NOMO-1 (cell line): ENCODE measurements around the gene AKT2.
A peak's percentile ranks its signal among the peaks of the same experiment; 100 is the strongest.

Source experiments
- DNase-seq, 2 experiments: peaks; one replicate each; lab custom pipeline; 2025; ENCODE audit not compliant: unreplicated experiment in 2 of 2; lab: John Stamatoyannopoulos, UW

The AKT2 gene

GRCh38 chr19:40302224-40303011, 17.3 kb upstream of the AKT2 start:
- DNase-seq, result no peak

GRCh38 chr19:40300668-40301067, 15.5 kb upstream of the AKT2 start:
- no peak for DNase-seq

- no peak for DNase-seq
Measured at GRCh38 chr19:40298026-40298425, 12.9 kb upstream of the AKT2 start.

- no peak for DNase-seq
Measured at GRCh38 chr19:40294560-40294959, 9.4 kb upstream of the AKT2 start.

GRCh38 chr19:40286971-40287421, 1.9 kb upstream of the AKT2 start:
- DNase-seq, result no peak

- DNase-seq, result no peak
Measured at GRCh38 chr19:40286235-40286970, 1.3 kb upstream of the AKT2 start.

GRCh38 chr19:40285353-40286234, 449 bp upstream of the AKT2 start:
- DNase-seq, result peak; percentile 100

- no peak for DNase-seq
Measured at GRCh38 chr19:40284251-40284500, 969 bp downstream of the AKT2 start.

- DNase-seq, result no peak
Measured at GRCh38 chr19:40283414-40284250, 1.5 kb downstream of the AKT2 start.

GRCh38 chr19:40282920-40283319, 2.2 kb downstream of the AKT2 start:
- no peak for DNase-seq

- no peak for DNase-seq
Measured at GRCh38 chr19:40282209-40282580, 3.0 kb downstream of the AKT2 start.

- no peak for DNase-seq
Measured at GRCh38 chr19:40281381-40282208, 3.5 kb downstream of the AKT2 start.

GRCh38 chr19:40280608-40281221, 4.4 kb downstream of the AKT2 start:
- DNase-seq, result no peak

GRCh38 chr19:40279761-40280607, 5.2 kb downstream of the AKT2 start:
- no peak for DNase-seq

- no peak for DNase-seq
Measured at GRCh38 chr19:40279120-40279551, 6.0 kb downstream of the AKT2 start.

- DNase-seq, result no peak
Measured at GRCh38 chr19:40278361-40279035, 6.6 kb downstream of the AKT2 start.

GRCh38 chr19:40277356-40278059, 7.6 kb downstream of the AKT2 start:
- DNase-seq, result no peak
